Psoas muscle (tissue), 8 donors: ENCODE measurements around the gene WBP2. TPM values are rescaled to one million over a fixed set of nuclear protein-coding genes. Genes with fewer than 3 reads are reported as not detected.
A peak's percentile ranks its signal among the peaks of the same experiment; 100 is the strongest.

ENCODE experiments used
- ATAC-seq, 4 donors: fragments of 200-7000 bp; cut with Tn5 transposase; one replicate each; pipeline ENCODE4 v1.9.1; 2020; ENCODE audit warnings: moderate library complexity in 3 of 4, mild to moderate bottlenecking in 2 of 4
- DNase-seq, 2 donors: peaks; one replicate each; pipeline ENCODE4 v3.0.0-alpha.2; 2020
- H3K27ac ChIP-seq: fragments of 200-600 bp; one replicate; pipeline ENCODE4 v1.8.0; 2022
- H3K27me3 ChIP-seq, 3 donors: fragments of 200-600 bp in 1 of 3; one replicate each; pipeline versions ENCODE4 v1.6.1 to v1.8.0; 2013 to 2022; ENCODE audit warnings: low read length in 2 of 3, mild to moderate bottlenecking in 2 of 3, moderate library complexity in 1 of 3; ENCODE audit not compliant: insufficient read depth in 3 of 3
- H3K36me3 ChIP-seq, 2 donors: fragments of 200-600 bp in 1 of 2; one replicate each; pipeline versions ENCODE4 v1.6.1 to v1.8.0; 2013 to 2022; ENCODE audit warnings: low read depth in 1 of 2, mild to moderate bottlenecking in 1 of 2, moderate library complexity in 1 of 2; ENCODE audit not compliant: insufficient read depth in 1 of 2
- H3K4me1 ChIP-seq: fragments of 200-600 bp; one replicate; pipeline ENCODE4 v1.8.0; 2022
- H3K4me3 ChIP-seq: fragments of 200-600 bp; one replicate; pipeline ENCODE4 v1.8.0; 2022; ENCODE audit warnings: mild to moderate bottlenecking
- H3K9me3 ChIP-seq: fragments of 200-600 bp; one replicate; pipeline ENCODE4 v1.8.0; 2022
- WGBS, 3 donors: extraction: QIAGEN DNeasy Blood & Tissue Kit; methylation state at CpG; one replicate each; pipeline versions ENCODE4 v1.1.6 to v1.1.7; 2013; 5-methylcytosine and 5-hydroxymethylcytosine counted together
- intact Hi-C, 2 donors: fragments of 100-400 bp; cut with DNase I; formaldehyde crosslinking; loops; one replicate each; pipeline versions ENCODE4 v1.11.0 to v1.14.2; 2022
- polyA plus RNA-seq, 3 donors: library from polyadenylated mRNA; stranded (reverse); fragments of 200-250 nt; gene quantifications; one replicate each; pipeline ENCODE4 v1.2.3, GENCODE V29; 2013
- total RNA-seq, 4 donors: library from RNA; stranded (reverse); fragmentation: NEBNext Ultra II Directional in 2 of 4; extraction: Animal tissue kit (Norgen Biotek cat#: 25700) in 2 of 4; gene quantifications; one replicate each; pipeline versions ENCODE4 v1.2.1 to v1.2.4, GENCODE V29; 2021 to 2023
- TF ChIP-seq, protein P1 (sequence below): fragments of 200-600 bp; IDR thresholded peaks from one replicate; pipeline ENCODE4 v1.8.0; 2022; ENCODE audit warnings: antibody characterized with exemption
- donor health status: healthy with polysubstance abuse.
- donor health status: DM: no; HTN: no; CAD: no; lungs with moderate emphysema.
- donor health status: Bipolar disorder and iron deficiency.
- donor health status: healthy.
- donor health status: DM: yes; HTN: yes; CAD: no.
- donor health status: DM: no; HTN: no; CAD: no.
- donor health status: DM: no; HTN: no; CAD: no.
- donor health status: DM: yes; HTN: yes; CAD: no.

Gene WBP2
- total and polyA plus RNA-seq, 7 donors, result 109 to 278 (median 149) TPM

DNA sequence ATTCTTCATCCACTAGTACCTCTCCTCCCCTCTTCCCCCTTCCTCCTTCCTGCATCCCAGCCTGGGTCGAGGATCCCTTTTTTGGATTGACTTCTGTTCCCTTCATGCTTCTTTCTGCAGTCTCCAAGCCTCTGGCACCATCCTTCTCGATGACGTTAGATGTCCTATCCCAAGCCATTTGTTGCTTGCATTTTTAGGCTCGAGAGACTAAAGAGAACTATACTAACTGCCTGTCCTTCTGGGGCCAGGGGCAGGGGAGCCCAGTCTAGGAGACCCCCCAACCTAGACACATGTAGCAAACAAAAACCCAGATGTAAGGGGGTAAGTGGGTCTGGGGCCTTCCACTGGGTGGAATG, 46.6 kb downstream of the WBP2 start:
- H3K4me1 ChIP-seq, result peaks cover 24% of the 10 kb centered on the region
- TF ChIP-seq, protein P1, sequence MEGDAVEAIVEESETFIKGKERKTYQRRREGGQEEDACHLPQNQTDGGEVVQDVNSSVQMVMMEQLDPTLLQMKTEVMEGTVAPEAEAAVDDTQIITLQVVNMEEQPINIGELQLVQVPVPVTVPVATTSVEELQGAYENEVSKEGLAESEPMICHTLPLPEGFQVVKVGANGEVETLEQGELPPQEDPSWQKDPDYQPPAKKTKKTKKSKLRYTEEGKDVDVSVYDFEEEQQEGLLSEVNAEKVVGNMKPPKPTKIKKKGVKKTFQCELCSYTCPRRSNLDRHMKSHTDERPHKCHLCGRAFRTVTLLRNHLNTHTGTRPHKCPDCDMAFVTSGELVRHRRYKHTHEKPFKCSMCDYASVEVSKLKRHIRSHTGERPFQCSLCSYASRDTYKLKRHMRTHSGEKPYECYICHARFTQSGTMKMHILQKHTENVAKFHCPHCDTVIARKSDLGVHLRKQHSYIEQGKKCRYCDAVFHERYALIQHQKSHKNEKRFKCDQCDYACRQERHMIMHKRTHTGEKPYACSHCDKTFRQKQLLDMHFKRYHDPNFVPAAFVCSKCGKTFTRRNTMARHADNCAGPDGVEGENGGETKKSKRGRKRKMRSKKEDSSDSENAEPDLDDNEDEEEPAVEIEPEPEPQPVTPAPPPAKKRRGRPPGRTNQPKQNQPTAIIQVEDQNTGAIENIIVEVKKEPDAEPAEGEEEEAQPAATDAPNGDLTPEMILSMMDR, result no peak
- ATAC-seq, result no peak

DNA sequence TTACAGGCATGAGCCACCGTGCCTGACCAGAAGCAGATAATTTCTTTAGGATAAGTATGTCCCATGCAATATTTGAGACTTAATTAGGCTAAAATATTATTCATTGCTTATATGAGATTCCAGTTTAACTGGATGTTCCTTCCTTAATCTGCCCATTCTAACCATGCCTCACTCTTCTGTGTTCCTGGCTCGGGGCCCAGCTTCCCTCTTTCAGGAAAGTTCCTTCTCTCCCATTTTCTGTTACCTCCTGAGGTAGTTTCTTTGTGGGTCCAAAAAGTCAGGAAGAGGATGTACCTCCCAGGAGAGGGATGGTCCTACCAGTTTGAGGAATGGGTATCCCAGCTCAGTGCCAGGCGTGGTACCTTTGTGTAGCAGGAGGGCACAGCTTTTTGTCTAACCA, 47.3 kb downstream of the WBP2 start:
- H3K27ac ChIP-seq, result peak overlapping the region; percentile 78
- WGBS, 3 donors, result 82 to 93% (median 90%) methylated on average over 3 of the region's 3 CpGs
- intact Hi-C loops, result no loop called here

More for the DNA sequence above, 46.6 kb downstream of the WBP2 start:
- Histone ChIP-seq H3K9me3 (no peaks in the 10 kb centered on the region), H3K36me3 (peaks cover 0 to 43% of the 10 kb centered on the region in 2 donors), H3K27me3 (no peaks in the 10 kb centered on the region), H3K4me3 (no peak overlapping the region), H3K27ac (peak overlapping the region; percentile 78)
- WGBS, 3 donors, result 15 to 28% (median 21%) methylated on average over 4 of the region's 4 CpGs
- intact Hi-C loops, result no loop called here
- no peak for DNase-seq

DNA sequence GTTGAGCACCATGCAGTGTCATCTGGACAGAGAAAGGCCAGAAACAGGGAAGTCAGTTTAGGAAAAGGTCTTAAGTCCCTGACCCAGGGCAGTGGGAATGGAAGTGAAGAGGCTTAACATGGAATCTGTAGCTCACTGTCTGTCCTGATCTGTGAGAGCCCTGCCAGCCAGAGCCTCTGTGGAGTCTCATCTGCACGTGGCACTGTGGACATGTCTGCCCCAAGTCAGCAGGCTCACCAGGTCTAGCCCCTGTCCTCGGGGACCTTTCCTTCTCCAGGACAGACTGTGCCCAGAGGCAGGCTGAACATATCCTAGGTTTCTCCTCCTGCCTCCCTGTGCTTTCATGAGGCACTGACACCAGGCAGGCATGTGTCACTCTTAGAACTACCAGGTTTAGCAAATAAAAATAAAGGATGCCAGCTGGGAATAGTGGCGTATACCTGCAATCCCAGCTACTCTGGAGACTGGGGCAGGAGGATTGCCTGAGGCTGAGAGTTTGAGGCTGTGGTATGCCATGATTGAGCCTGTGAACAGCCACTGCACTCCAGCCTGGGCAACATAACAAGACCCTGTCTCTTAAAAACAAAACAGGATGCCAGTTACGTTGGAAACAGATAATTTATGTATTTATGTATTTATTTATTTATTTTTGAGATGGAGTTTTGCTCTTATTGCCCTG, 48.2 kb downstream of the WBP2 start:
- no peak for DNase-seq
- no peaks in the 10 kb centered on the region for H3K27me3 ChIP-seq
- peaks cover 0 to 27% of the 10 kb centered on the region in 2 donors for H3K36me3 ChIP-seq
- no peak overlapping the region for H3K4me3 ChIP-seq
- TF ChIP-seq, protein P1, result no peak
- H3K27ac ChIP-seq, result no peak overlapping the region
- H3K4me1 ChIP-seq, result peaks cover 24% of the 10 kb centered on the region
- WGBS, 3 donors, result 66 to 89% (median 78%) methylated on average over 4 of the region's 4 CpGs
- ATAC-seq, result peak in 1 of 4 donors; percentile 13
- intact Hi-C loops, result no loop called here
- H3K9me3 ChIP-seq, result no peaks in the 10 kb centered on the region

More for the DNA sequence above, 47.3 kb downstream of the WBP2 start:
- Histone ChIP-seq H3K4me1 (peaks cover 24% of the 10 kb centered on the region), H3K4me3 (no peak overlapping the region), H3K27me3 (no peaks in the 10 kb centered on the region), H3K36me3 (peaks cover 0 to 36% of the 10 kb centered on the region in 2 donors), H3K9me3 (no peaks in the 10 kb centered on the region)
- ATAC-seq (no peak), DNase-seq (no peak)
- TF ChIP-seq, protein P1, result no peak

DNA sequence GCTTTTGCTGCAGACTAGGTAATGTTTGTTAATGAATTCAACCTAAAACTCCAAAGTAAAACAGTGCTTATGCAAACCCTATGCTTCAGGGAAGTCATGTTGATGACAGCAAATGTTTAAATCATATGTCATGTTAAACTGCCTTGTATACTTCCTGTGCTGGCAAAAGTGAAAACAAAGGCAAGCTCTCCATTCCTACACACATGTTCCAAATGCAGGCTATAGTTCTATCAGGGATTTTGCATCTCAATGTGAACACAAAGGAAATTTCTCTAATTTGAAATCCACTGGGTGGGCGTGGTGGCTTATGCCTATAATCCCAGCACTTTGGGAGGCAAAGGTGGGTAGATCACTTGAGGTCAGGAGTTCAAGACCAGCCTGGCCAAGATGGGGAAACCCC, 51.3 kb downstream of the WBP2 start:
- H3K4me3 ChIP-seq, result no peak overlapping the region
- no peak for ATAC-seq
- no peak for DNase-seq
- peaks cover 12% of the 10 kb centered on the region for H3K4me1 ChIP-seq
- H3K27me3 ChIP-seq, result no peaks in the 10 kb centered on the region
- peaks cover 0 to 17% of the 10 kb centered on the region in 2 donors for H3K36me3 ChIP-seq
- intact Hi-C loops, result no loop called here
- no peaks in the 10 kb centered on the region for H3K9me3 ChIP-seq
- H3K27ac ChIP-seq, result no peak overlapping the region
- TF ChIP-seq, protein P1, result no peak
- 86 to 94% (median 88%) methylated on average over 1 of the region's 1 CpG for WGBS, 3 donors

DNA sequence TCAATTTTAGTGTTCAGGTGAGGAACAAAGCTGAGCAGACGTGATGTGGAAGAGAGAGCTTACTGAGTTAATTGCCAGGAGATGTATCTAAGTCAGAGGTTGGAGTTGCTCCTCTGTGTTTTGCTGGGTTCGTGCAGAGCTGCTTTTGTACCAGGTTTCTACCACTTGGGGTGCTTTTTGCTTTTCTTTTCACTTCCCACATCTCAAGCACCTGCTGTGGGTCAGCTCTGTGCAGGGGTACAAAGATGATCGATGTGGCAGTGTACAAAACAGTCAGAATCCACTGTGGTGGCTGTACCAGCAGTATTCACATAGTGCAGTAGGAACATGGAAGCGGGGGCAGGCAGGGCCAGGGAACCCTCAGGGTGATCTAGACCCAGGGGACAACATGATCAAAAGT, 55.7 kb downstream of the WBP2 start:
- WGBS, 3 donors, result 83 to 84% (median 84%) methylated on average over 4 of the region's 4 CpGs
- Histone ChIP-seq H3K36me3 (peaks cover 0 to 39% of the 10 kb centered on the region in 2 donors), H3K4me1 (no peaks in the 10 kb centered on the region), H3K4me3 (no peak overlapping the region), H3K27me3 (no peaks in the 10 kb centered on the region), H3K9me3 (no peaks in the 10 kb centered on the region), H3K27ac (no peak overlapping the region)
- intact Hi-C loops, result no loop called here
- TF ChIP-seq, protein P1, result no peak
- ATAC-seq (no peak), DNase-seq (no peak)
